Right atrium auricular region (tissue), 2 donors: ENCODE measurements around the gene SLFN5. TPM values are rescaled to one million over a fixed set of nuclear protein-coding genes. Genes with fewer than 3 reads are reported as not detected.
"Not testable (repeated sequence)": the region's sequence is repeated elsewhere in the genome, so short reads cannot be mapped to it uniquely, and the experiment has no call there.

ENCODE experiments used
- DNase-seq: peaks from one replicate; pipeline ENCODE4 v3.0.0-alpha.2; 2019; ENCODE audit warnings: low spot score
- H3K27ac ChIP-seq, 2 donors: fragments of 200-600 bp; sonication (generic); 1 replicate in 1 of 2; 2 replicates in 1 of 2; pipeline ENCODE4 v1.5.1; 2016 to 2019
- H3K27me3 ChIP-seq, 2 donors: fragments of 200-600 bp; sonication (generic); one replicate each; pipeline versions ENCODE4 v1.5.1 to v1.6.0; 2017 to 2019
- H3K36me3 ChIP-seq: fragments of 200-600 bp; sonication (generic); one replicate; pipeline ENCODE4 v1.5.1; 2016
- H3K4me1 ChIP-seq, 2 donors: fragments of 200-600 bp; sonication (generic); one replicate each; pipeline versions ENCODE4 v1.5.1 to v1.6.0; 2017 to 2019
- H3K4me3 ChIP-seq, 2 donors: fragments of 200-600 bp; sonication (generic); 1 replicate in 1 of 2; 2 replicates in 1 of 2; pipeline ENCODE4 v1.5.1; 2017 to 2019; ENCODE audit warnings: mild to moderate bottlenecking in 1 of 2, moderate library complexity in 1 of 2
- H3K9me3 ChIP-seq, 2 donors: fragments of 200-600 bp; sonication (generic); one replicate each; pipeline ENCODE4 v1.5.1; 2019
- CTCF ChIP-seq, 2 donors: fragments of 200-600 bp; sonication (generic); IDR thresholded peaks; one replicate each; pipeline ENCODE4 v1.5.1; 2019; ENCODE audit warnings: antibody characterized with exemption in 2 of 2
- total RNA-seq, 2 donors: library from RNA; depleted of rRNA; stranded (reverse); fragments of >200 nt; gene quantifications; one replicate each; pipeline ENCODE4 v1.1.0, GENCODE V29; 2016

Gene SLFN5
- total RNA-seq, 2 donors from 2014 or later = 11.1 to 12.9 TPM

DNA sequence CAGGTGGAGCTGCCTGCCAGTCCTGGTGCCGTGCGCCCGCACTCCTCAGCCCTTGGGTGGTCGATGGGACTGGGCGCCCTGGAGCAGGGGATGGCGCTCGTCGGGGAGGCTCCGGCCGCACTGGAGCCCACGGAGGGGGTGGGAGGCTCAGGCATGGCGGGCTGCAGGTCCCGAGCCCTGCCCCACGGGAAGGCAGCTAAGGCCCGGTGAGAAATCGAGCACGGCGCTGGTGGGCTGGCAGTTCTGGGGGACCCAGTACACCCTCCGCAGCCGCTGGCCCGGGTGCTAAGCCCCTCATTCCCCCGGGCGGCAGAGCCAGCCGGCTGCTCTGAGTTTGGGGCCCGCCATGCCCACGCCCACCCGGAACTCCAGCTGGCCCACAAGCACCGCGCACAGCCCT, 36.0 kb downstream of the SLFN5 start:
- not testable (repeated sequence) for H3K4me3 ChIP-seq, H3K27me3 ChIP-seq, DNase-seq, H3K9me3 ChIP-seq, H3K27ac ChIP-seq, H3K4me1 ChIP-seq, H3K36me3 ChIP-seq

DNA sequence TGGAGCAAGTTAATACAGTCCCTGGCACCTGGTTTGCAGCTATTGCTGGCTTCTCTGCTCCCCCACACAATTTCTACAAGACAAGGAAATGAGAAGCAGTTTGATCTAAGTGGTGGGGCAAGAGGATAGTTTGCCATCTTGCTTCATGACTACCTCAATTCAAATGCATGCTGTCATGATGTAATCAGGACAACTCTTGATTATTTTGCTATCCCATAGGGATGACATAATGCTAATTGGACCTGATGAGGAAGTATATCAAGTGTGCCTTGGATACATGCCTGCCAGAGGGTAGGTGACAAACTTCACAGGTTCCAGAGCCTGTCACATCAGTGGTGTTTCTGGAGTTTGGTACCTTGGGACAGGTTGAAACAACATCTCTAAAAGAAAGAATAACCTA, 40.9 kb downstream of the SLFN5 start:
- DNase-seq = no peak
- no peak for TF ChIP-seq CTCF (IDR thresholded peaks at IDR 0.05)
- Histone ChIP-seq H3K9me3 (no peaks in the 10 kb centered on the region), H3K4me1 (no peaks in the 10 kb centered on the region), H3K27me3 (no peaks in the 10 kb centered on the region), H3K27ac (no peak overlapping the region), H3K36me3 (no peaks in the 10 kb centered on the region), H3K4me3 (no peak overlapping the region)

GRCh38 chr17:35284955-35285354, 42.1 kb downstream of the SLFN5 start:
- no peaks in the 10 kb centered on the region for H3K27me3 ChIP-seq
- no peak overlapping the region for H3K27ac ChIP-seq
- no peaks in the 10 kb centered on the region for H3K36me3 ChIP-seq
- TF ChIP-seq CTCF (IDR thresholded peaks at IDR 0.05) = no peak
- DNase-seq = no peak
- no peaks in the 10 kb centered on the region for H3K4me1 ChIP-seq
- no peaks in the 10 kb centered on the region for H3K9me3 ChIP-seq
- no peak overlapping the region for H3K4me3 ChIP-seq

DNA sequence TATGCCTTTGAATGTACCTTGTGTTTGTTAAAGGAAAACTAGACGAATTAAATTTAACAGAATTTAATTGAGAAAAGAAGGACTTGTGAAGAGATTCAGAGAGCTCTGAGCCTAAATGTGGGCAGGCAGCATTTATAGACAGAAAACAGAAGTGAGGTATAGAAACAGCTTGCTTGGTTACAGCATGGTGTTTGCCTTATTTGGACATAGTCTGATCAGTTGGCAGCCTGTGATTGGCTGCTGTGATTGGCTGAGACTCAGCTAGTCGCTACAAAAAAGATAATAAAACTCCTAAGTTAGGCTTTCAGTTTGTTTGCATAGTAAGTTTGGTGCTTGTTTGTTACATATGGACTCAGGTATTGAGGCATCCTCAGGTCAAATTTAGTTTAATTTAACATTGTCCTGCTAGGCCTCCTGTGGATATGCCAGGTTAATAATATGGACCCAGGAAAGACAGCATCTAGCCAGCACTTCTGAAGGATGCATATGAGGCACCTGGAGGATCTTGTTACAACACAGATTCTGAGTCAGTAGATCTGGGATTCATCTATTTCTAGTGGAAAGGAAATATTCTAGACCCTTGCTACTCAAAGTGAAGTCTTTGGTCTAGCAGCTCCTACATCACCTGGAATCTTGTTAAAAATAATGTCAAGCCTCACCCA, 43.4 kb downstream of the SLFN5 start:
- TF ChIP-seq CTCF (IDR thresholded peaks at IDR 0.05) = no peak
- Histone ChIP-seq H3K9me3 (no peaks in the 10 kb centered on the region), H3K4me1 (no peaks in the 10 kb centered on the region), H3K27ac (no peak overlapping the region), H3K4me3 (no peak overlapping the region), H3K36me3 (no peaks in the 10 kb centered on the region), H3K27me3 (no peaks in the 10 kb centered on the region)
- DNase-seq = no peak

- TF ChIP-seq CTCF (IDR thresholded peaks at IDR 0.05) = no peak
- DNase-seq = no peak
- no peaks in the 10 kb centered on the region for H3K4me1 ChIP-seq
These were observed 44.5 kb downstream of the SLFN5 start for GRCh38 chr17:35287286-35287811.

GRCh38 chr17:35289222-35289621, 46.4 kb downstream of the SLFN5 start:
- TF ChIP-seq CTCF (IDR thresholded peaks at IDR 0.05) = no peak
- Histone ChIP-seq H3K4me3 (no peak overlapping the region), H3K27me3 (no peaks in the 10 kb centered on the region), H3K4me1 (no peaks in the 10 kb centered on the region), H3K9me3 (no peaks in the 10 kb centered on the region), H3K27ac (no peak overlapping the region), H3K36me3 (no peaks in the 10 kb centered on the region)
- DNase-seq = no peak

More at GRCh38 chr17:35287286-35287811, 44.5 kb downstream of the SLFN5 start:
- Histone ChIP-seq H3K4me3 (no peak overlapping the region), H3K27ac (no peak overlapping the region), H3K9me3 (no peaks in the 10 kb centered on the region), H3K27me3 (no peaks in the 10 kb centered on the region), H3K36me3 (no peaks in the 10 kb centered on the region)
